H1 (cell line): ENCODE data around the gene ZSCAN30. TPM values are rescaled to one million over a fixed set of nuclear protein-coding genes. Genes with fewer than 3 reads are reported as not detected.

Source experiments
- CTCF ChIA-PET: fragments of 300-600 bp; sonication (Branson Sonifier 250); formaldehyde crosslinking; loops from one replicate; lab custom pipeline; 2021; ENCODE audit not compliant: partially characterized antibody; lab: Charles Lee
- POLR2A ChIA-PET: fragments of 300-600 bp; sonication (Branson Sonifier 250); formaldehyde crosslinking; loops from one replicate; lab custom pipeline; 2021; ENCODE audit warnings: inconsistent platforms; ENCODE audit not compliant: partially characterized antibody; lab: Charles Lee
- DNase-seq, 2 experiments: peaks; one replicate each; pipeline versions ENCODE4 v3.0.0 to v3.0.0-alpha.2; 2010 to 2022; ENCODE audit warnings: low spot score in 2 of 2, low read depth in 1 of 2, mixed read lengths in 1 of 2
- FAIRE-seq: peaks from 2 replicates; lab custom pipeline; 2011; peaks lifted over from hg19 to GRCh38; lab: Jason Lieb, UNC
- H2AFZ ChIP-seq: 2 replicates; pipeline ENCODE4 v1.8.1; 2012; ENCODE audit warnings: low read length, inconsistent platforms
- H2AK5ac ChIP-seq: 2 replicates; pipeline ENCODE4 v1.6.1; 2013; ENCODE audit warnings: low read depth, low read length
- H2BK120ac ChIP-seq: replicated peaks from 2 replicates; pipeline ENCODE3; 2013; ENCODE audit warnings: low read depth, low read length, inconsistent platforms
- H2BK12ac ChIP-seq: 2 replicates; pipeline ENCODE4 v1.6.1; 2013; ENCODE audit warnings: low read depth, low read length
- H2BK15ac ChIP-seq: 2 replicates; pipeline ENCODE4 v1.6.1; 2013; ENCODE audit warnings: low read length
- H2BK20ac ChIP-seq: 2 replicates; pipeline ENCODE4 v1.6.1; 2013; ENCODE audit warnings: low read length
- H2BK5ac ChIP-seq: 2 replicates; pipeline ENCODE4 v1.6.1; 2013; ENCODE audit warnings: low read depth, low read length
- H3K14ac ChIP-seq: 2 replicates; pipeline ENCODE4 v1.6.1; 2013; ENCODE audit warnings: inconsistent platforms; ENCODE audit not compliant: insufficient read length
- H3K18ac ChIP-seq: 2 replicates; pipeline ENCODE4 v1.6.1; 2013; ENCODE audit warnings: low read length; ENCODE audit errors: extremely low read depth
- H3K23ac ChIP-seq: 2 replicates; pipeline ENCODE4 v1.6.1; 2013; ENCODE audit warnings: inconsistent platforms; ENCODE audit not compliant: insufficient read length
- H3K23me2 ChIP-seq: 2 replicates; pipeline ENCODE4 v1.6.1; 2013; ENCODE audit warnings: low read depth, low read length
- H3K27ac ChIP-seq: 2 replicates; pipeline ENCODE4 v1.6.1; 2011; ENCODE audit warnings: low read depth, low read length, inconsistent platforms
- H3K27me3 ChIP-seq, 4 experiments: replicated peaks in 1 of 4; 1 replicate in 1 of 4; 2 replicates in 3 of 4; pipeline versions ENCODE4 v1.6.1 to v1.8.1; 2011 to 2013; ENCODE audit warnings: low read length in 3 of 4, mild to moderate bottlenecking in 3 of 4, inconsistent platforms in 2 of 4, mixed read lengths in 2 of 4, moderate library complexity in 1 of 4; ENCODE audit not compliant: control insufficient read depth in 3 of 4, insufficient read depth in 3 of 4; ENCODE audit errors: extremely low read depth in 1 of 4
- H3K36me3 ChIP-seq, 4 experiments: 2 replicates each; pipeline versions ENCODE4 v1.6.1 to v1.8.1; 2011 to 2013; ENCODE audit warnings: mild to moderate bottlenecking in 4 of 4, low read length in 3 of 4, moderate library complexity in 2 of 4, control low read depth in 1 of 4, inconsistent platforms in 1 of 4; ENCODE audit not compliant: insufficient read depth in 4 of 4, control insufficient read depth in 2 of 4
- H3K4ac ChIP-seq: replicated peaks from 2 replicates; pipeline ENCODE3; 2013; ENCODE audit warnings: low read length, low read depth, mixed read lengths, inconsistent platforms; ENCODE audit not compliant: insufficient read length
- H3K4me1 ChIP-seq, 4 experiments: replicated peaks in 1 of 4; 1 replicate in 1 of 4; 2 replicates in 3 of 4; pipeline versions ENCODE4 v1.6.1 to v1.8.1; 2011 to 2013; ENCODE audit warnings: low read length in 3 of 4, inconsistent platforms in 2 of 4, mixed read lengths in 1 of 4; ENCODE audit not compliant: insufficient read depth in 4 of 4, control insufficient read depth in 3 of 4
- H3K4me2 ChIP-seq, 2 experiments: 2 replicates each; pipeline versions ENCODE4 v1.6.1 to v1.8.1; 2011 to 2013; ENCODE audit warnings: low read depth in 2 of 2, low read length in 2 of 2, control low read depth in 1 of 2, inconsistent platforms in 1 of 2, mild to moderate bottlenecking in 1 of 2; ENCODE audit not compliant: insufficient read depth in 1 of 2
- H3K4me3 ChIP-seq, 4 experiments: fragments of 200-600, 300-600 bp in 1 of 4; sonication (generic), shearing (Covaris generic), sonication (Bioruptor Twin) in 1 of 4; 2 replicates each; pipeline versions ENCODE4 v1.5.1 to v1.8.1; 2011 to 2016; ENCODE audit warnings: low read length in 4 of 4, low read depth in 3 of 4, control low read depth in 2 of 4, inconsistent platforms in 2 of 4, mild to moderate bottlenecking in 2 of 4, mixed read lengths in 1 of 4, moderate library complexity in 1 of 4; ENCODE audit not compliant: insufficient read depth in 2 of 4; ENCODE audit errors: extremely low read depth in 1 of 4
- H3K56ac ChIP-seq: replicated peaks from 2 replicates; pipeline ENCODE3; 2013; ENCODE audit warnings: low read depth, mild to moderate bottlenecking, mixed read lengths, low read length, inconsistent platforms; ENCODE audit not compliant: insufficient read length
- H3K79me1 ChIP-seq: 2 replicates; pipeline ENCODE4 v1.6.1; 2013; ENCODE audit warnings: low read depth, low read length, control low read depth
- H3K79me2 ChIP-seq, 2 experiments: 2 replicates each; pipeline versions ENCODE4 v1.6.1 to v1.8.1; 2012 to 2013; ENCODE audit warnings: low read length in 2 of 2, mild to moderate bottlenecking in 2 of 2, inconsistent platforms in 1 of 2; ENCODE audit not compliant: insufficient read depth in 2 of 2, control insufficient read depth in 1 of 2
- H3K9ac ChIP-seq, 4 experiments: replicated peaks in 1 of 4; 1 replicate in 1 of 4; 2 replicates in 3 of 4; pipeline versions ENCODE4 v1.6.1 to v1.8.1; 2011 to 2013; ENCODE audit warnings: low read depth in 3 of 4, low read length in 3 of 4, control low read depth in 2 of 4, mild to moderate bottlenecking in 2 of 4, moderate library complexity in 2 of 4, inconsistent platforms in 1 of 4; ENCODE audit errors: extremely low read depth in 1 of 4
- H3K9me3 ChIP-seq, 2 experiments: 2 replicates each; pipeline versions ENCODE4 v1.6.1 to v1.8.1; 2012 to 2013; ENCODE audit warnings: mild to moderate bottlenecking in 2 of 2, moderate library complexity in 2 of 2, control low read depth in 1 of 2, inconsistent platforms in 1 of 2, low read depth in 1 of 2, low read length in 1 of 2, mixed read lengths in 1 of 2; ENCODE audit not compliant: insufficient read depth in 2 of 2
- H4K20me1 ChIP-seq, 2 experiments: replicated peaks in 1 of 2; 2 replicates each; pipeline versions ENCODE3 to v1.8.1; 2011 to 2013; ENCODE audit warnings: inconsistent platforms in 2 of 2, low read length in 2 of 2, mild to moderate bottlenecking in 1 of 2; ENCODE audit not compliant: insufficient read depth in 2 of 2, control insufficient read depth in 1 of 2
- H4K5ac ChIP-seq: 2 replicates; pipeline ENCODE4 v1.6.1; 2013; ENCODE audit warnings: low read length, low read depth, mixed read lengths, inconsistent platforms; ENCODE audit not compliant: insufficient read length
- H4K8ac ChIP-seq: 2 replicates; pipeline ENCODE4 v1.8.0; 2013; ENCODE audit warnings: mild to moderate bottlenecking, moderate library complexity, low read length, inconsistent platforms; ENCODE audit not compliant: insufficient read depth; ENCODE audit errors: extremely low read depth
- H4K91ac ChIP-seq: replicated peaks from 2 replicates; pipeline ENCODE3; 2013; ENCODE audit warnings: low read length, mixed read lengths, inconsistent platforms; ENCODE audit not compliant: insufficient read length
- ASH2L ChIP-seq: fragments of 200-600, 300-600 bp; sonication (generic); IDR thresholded peaks from one replicate; pipeline ENCODE4 v1.7.1; 2017; ENCODE audit warnings: low read length
- EP300 ChIP-seq, 2 experiments: IDR thresholded peaks; 1 replicate in 1 of 2; 2 replicates in 1 of 2; pipeline ENCODE4 v1.6.1; 2011 to 2012; ENCODE audit warnings: low read depth in 2 of 2, low read length in 2 of 2, mild to moderate bottlenecking in 2 of 2, borderline replicate concordance in 1 of 2, inconsistent platforms in 1 of 2, moderate library complexity in 1 of 2
- GABPA ChIP-seq: IDR thresholded peaks from 2 replicates; pipeline ENCODE4 v1.6.1; 2011; ENCODE audit warnings: mild to moderate bottlenecking, low read length, moderate library complexity, borderline replicate concordance; ENCODE audit not compliant: insufficient read depth
- POU5F1 ChIP-seq: IDR thresholded peaks from 2 replicates; pipeline ENCODE4 v1.6.1; 2011; ENCODE audit warnings: low read depth, mild to moderate bottlenecking, low read length, moderate library complexity
- RBBP5 ChIP-seq: IDR thresholded peaks from 2 replicates; pipeline ENCODE4 v1.7.1; 2012; ENCODE audit warnings: low read depth, mild to moderate bottlenecking, inconsistent platforms, low read length, moderate library complexity, borderline replicate concordance
- SIX5 ChIP-seq: IDR thresholded peaks from 2 replicates; pipeline ENCODE4 v1.6.1; 2011; ENCODE audit warnings: mild to moderate bottlenecking, low read depth, low read length
- SP1 ChIP-seq: IDR thresholded peaks from 2 replicates; pipeline ENCODE4 v1.6.1; 2011; ENCODE audit warnings: low read depth, low read length
- SRF ChIP-seq: IDR thresholded peaks from 2 replicates; pipeline ENCODE4 v1.6.1; 2011; ENCODE audit warnings: mild to moderate bottlenecking, low read depth, low read length, moderate library complexity
- TCF12 ChIP-seq: IDR thresholded peaks from 2 replicates; pipeline ENCODE4 v1.6.1; 2011; ENCODE audit warnings: low read depth, mild to moderate bottlenecking, low read length
- TEAD4 ChIP-seq: IDR thresholded peaks from 2 replicates; pipeline ENCODE4 v1.6.1; 2012; ENCODE audit warnings: low read depth, low read length, inconsistent platforms, mixed read lengths
- WGBS, 2 experiments: shearing (Covaris generic) in 1 of 2; methylation state at CpG; one replicate each; pipeline versions ENCODE4 v1.1.6 to v1.1.7; 2013 to 2015; ENCODE audit warnings: low lambda C conversion rate in 2 of 2, mixed read lengths in 2 of 2, inconsistent platforms in 1 of 2, low coverage in 1 of 2, missing lambda C conversion rate in 1 of 2; ENCODE audit not compliant: insufficient replicate concordance in 2 of 2, insufficient coverage in 1 of 2, insufficient read length in 1 of 2; ENCODE audit errors: extremely low coverage in 1 of 2, missing lambda C conversion rate in 1 of 2; 5-methylcytosine and 5-hydroxymethylcytosine counted together
- polyA plus RNA-seq, 7 experiments: library from polyadenylated mRNA; depleted of rRNA in 3 of 7; stranded (reverse) in 5 of 7; unstranded in 2 of 7; fragments of >200 nt in 5 of 7; fragments of 200-250 nt in 2 of 7; gene quantifications; 1 replicate in 5 of 7; 2 replicates in 1 of 7; 4 replicates in 1 of 7; pipeline versions ENCODE4 v1.2.1 to v1.2.3, GENCODE V29; 2011 to 2013; ENCODE audit warnings: missing spikeins in 2 of 7, mixed read lengths in 2 of 7
- total RNA-seq: library from RNA; stranded (reverse); fragmentation: NEBNext Ultra II Directional; extraction: Animal tissue kit (Norgen Biotek cat#: 25700); gene quantifications from 2 replicates; pipeline ENCODE4 v1.2.1, GENCODE V29; 2021
- TF ChIP-seq, protein P1 (sequence below): IDR thresholded peaks from 2 replicates; pipeline ENCODE4 v1.6.1; 2012; ENCODE audit warnings: inconsistent platforms

ZSCAN30 gene
- total and polyA plus RNA-seq, 2 of the 8 experiments (the other 6 are each of a cell fraction or from before 2014, with no cell fraction given) = 4.4 to 10.3 TPM

DNA sequence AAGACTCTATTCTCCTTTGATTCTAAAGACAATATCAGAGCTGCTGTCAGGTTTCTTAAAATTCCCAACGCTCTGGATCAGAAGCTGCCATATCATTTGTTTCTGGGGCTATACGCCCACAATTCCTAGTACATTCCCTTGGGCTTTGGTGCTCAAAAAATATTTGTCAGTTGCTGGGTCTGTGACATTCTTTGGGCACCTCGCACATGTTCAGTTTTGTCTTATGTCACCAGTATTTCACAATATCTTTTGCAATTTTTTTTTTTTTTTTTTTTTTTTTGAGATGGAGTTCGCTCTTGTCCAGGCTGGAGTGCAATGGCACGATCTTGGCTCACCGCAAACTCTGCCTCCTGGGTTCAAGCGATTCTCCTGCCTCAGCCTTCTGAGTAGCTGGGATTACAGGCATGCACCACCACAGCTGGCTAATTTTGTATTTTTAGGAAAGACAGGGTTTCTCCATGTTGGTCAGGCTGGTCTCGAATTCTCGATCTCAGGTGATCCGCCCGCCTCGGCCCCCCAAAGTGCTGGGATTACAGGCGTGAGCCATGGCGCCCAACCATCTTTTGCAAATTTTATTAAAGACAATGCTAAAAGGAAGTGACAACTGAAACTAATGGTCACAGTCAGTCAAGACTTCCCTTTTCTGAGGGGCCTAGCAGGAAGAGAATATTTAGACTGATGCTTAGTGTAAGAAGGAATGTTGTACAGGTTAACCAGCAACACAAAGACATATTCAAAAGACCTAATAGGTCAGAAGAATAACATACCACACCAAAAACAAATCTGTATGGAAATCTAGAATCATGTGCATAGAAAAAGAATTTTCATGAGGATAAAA is 42.4 kb downstream of the ZSCAN30 start:
- H3K9me3 ChIP-seq = no peaks in the 10 kb centered on the region
- TF ChIP-seq TCF12 (no peak), ASH2L (no peak), TEAD4 (no peak), GABPA (no peak), RBBP5 (no peak), EP300 (IDR thresholded peaks at IDR 0.05; ENCODE audit: borderline replicate concordance in 1 of 2, low read depth in 2 of 2, low read length in 2 of 2) (no peak), SRF (no peak), SP1 (no peak), SIX5 (no peak), POU5F1 (no peak)
- TF ChIP-seq, protein P1, sequence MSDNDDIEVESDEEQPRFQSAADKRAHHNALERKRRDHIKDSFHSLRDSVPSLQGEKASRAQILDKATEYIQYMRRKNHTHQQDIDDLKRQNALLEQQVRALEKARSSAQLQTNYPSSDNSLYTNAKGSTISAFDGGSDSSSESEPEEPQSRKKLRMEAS = no peak

More for the DNA sequence above, 42.4 kb downstream of the ZSCAN30 start:
- no peak overlapping the region for H3K4me2 ChIP-seq
- no peak overlapping the region for H2AK5ac ChIP-seq
- H3K14ac ChIP-seq = no peak overlapping the region
- H3K27ac ChIP-seq = no peak overlapping the region
- FAIRE-seq (no peak), DNase-seq (no peak)
- POLR2A ChIA-PET = interaction anchor here (0.8 to 3.3 kb wide), 4 partner anchors 8 to 64 kb away, joined by 3 to 16 read pairs (median 8); partner anchors contain the start of gene ZNF397
- no peak overlapping the region for H3K23ac ChIP-seq
- 89% methylated on average over 14 of the region's 14 CpGs; no CpG with 5 or more reads in 1 of the 2 experiments for WGBS, 2 experiments
- H4K20me1 ChIP-seq = no peaks in the 10 kb centered on the region
- H4K8ac ChIP-seq = no peak overlapping the region
- 0 out of 2 replicates have a peak, but pooled peaks cover 3% of the 10 kb centered on the region for H3K79me1 ChIP-seq
- no peak overlapping the region for H4K91ac ChIP-seq
- H2BK15ac ChIP-seq = no peak overlapping the region
- H3K79me2 ChIP-seq = peaks cover 3 to 14% of the 10 kb centered on the region in 2 experiments
- H4K5ac ChIP-seq = no peak overlapping the region
- H3K23me2 ChIP-seq = no peaks in the 10 kb centered on the region
- peaks cover 0 to 1% (median 0%) of the 10 kb centered on the region in 4 experiments; a peak in 1 of 7 replicates for H3K4me1 ChIP-seq
- no peaks in the 10 kb centered on the region for H3K27me3 ChIP-seq
- no peak overlapping the region for H2BK5ac ChIP-seq
- no peak overlapping the region for H3K4me3 ChIP-seq
- no peak overlapping the region for H3K18ac ChIP-seq
- H2AFZ ChIP-seq = no peak overlapping the region
- H3K9ac ChIP-seq = no peak overlapping the region
- H2BK120ac ChIP-seq = no peak overlapping the region
- no peak overlapping the region for H3K56ac ChIP-seq
- H3K4ac ChIP-seq = no peak overlapping the region
- H2BK12ac ChIP-seq = no peak overlapping the region
- CTCF ChIA-PET = no interaction called here
- peaks cover 38 to 76% (median 64%) of the 10 kb centered on the region in 4 experiments for H3K36me3 ChIP-seq
- H2BK20ac ChIP-seq = no peak overlapping the region
